ENCODE data around the gene LIG3. TPM values are rescaled to one million over a fixed set of nuclear protein-coding genes. Genes with fewer than 3 reads are reported as not detected.
A peak's percentile ranks its signal among the peaks of the same experiment; 100 is the strongest.

The LIG3 gene
- total RNA-seq, 4 donors from 2014 or later, result 25.0 to 36.3 (median 29.9) TPM

- Histone ChIP-seq H3K4me3 (no peak overlapping the region), H3K9me3 (no peaks in the 10 kb centered on the region), H3K27ac (peak overlapping the region in 3 of 4 donors; percentile 29 to 51 (median 41)), H3K36me3 (no peaks in the 10 kb centered on the region), H3K27me3 (no peaks in the 10 kb centered on the region), H3K4me1 (peaks cover 0 to 28% (median 0%) of the 10 kb centered on the region in 3 donors)
- TF ChIP-seq CTCF (IDR thresholded peaks at IDR 0.05) (no peak), EP300 (IDR thresholded peaks at IDR 0.05) (no peak), POLR2AphosphoS5 (IDR thresholded peaks at IDR 0.05) (no peak), POLR2A (IDR thresholded peaks at IDR 0.05) (no peak)
- no peak for ATAC-seq
- 38 to 60% methylated on average over 2 of the region's 2 CpGs for WGBS, 2 donors (ENCODE audit: low coverage in 1 of 2)
Observed at GRCh38 chr17:35051183-35051578, 70.9 kb downstream of the LIG3 start.

GRCh38 chr17:35051579-35052240 lies 71.4 kb downstream of the LIG3 start:
- 32 to 41% methylated on average over 6 of the region's 6 CpGs for WGBS, 2 donors (ENCODE audit: low coverage in 1 of 2)
- TF ChIP-seq POLR2A (IDR thresholded peaks at IDR 0.05) (no peak), CTCF (IDR thresholded peaks at IDR 0.05) (no peak), POLR2AphosphoS5 (IDR thresholded peaks at IDR 0.05) (no peak), EP300 (IDR thresholded peaks at IDR 0.05) (no peak)
- peak overlapping the region in 3 of 4 donors; percentile 29 to 51 (median 41) for H3K27ac ChIP-seq

GRCh38 chr17:35052241-35052610 lies 71.9 kb downstream of the LIG3 start:
- Histone ChIP-seq H3K9me3 (no peaks in the 10 kb centered on the region), H3K27ac (peak overlapping the region in 2 of 4 donors; percentile 29 to 51), H3K36me3 (no peaks in the 10 kb centered on the region), H3K4me1 (peaks cover 0 to 28% (median 0%) of the 10 kb centered on the region in 3 donors), H3K27me3 (no peaks in the 10 kb centered on the region), H3K4me3 (no peak overlapping the region)
- no peak for TF ChIP-seq POLR2AphosphoS5 (IDR thresholded peaks at IDR 0.05)
- no peak for TF ChIP-seq EP300 (IDR thresholded peaks at IDR 0.05)
- no peak for TF ChIP-seq CTCF (IDR thresholded peaks at IDR 0.05)
- no peak for TF ChIP-seq POLR2A (IDR thresholded peaks at IDR 0.05)
- ATAC-seq, result no peak

More at GRCh38 chr17:35051579-35052240, 71.4 kb downstream of the LIG3 start:
- Histone ChIP-seq H3K4me3 (no peak overlapping the region), H3K36me3 (no peaks in the 10 kb centered on the region), H3K9me3 (no peaks in the 10 kb centered on the region), H3K4me1 (peaks cover 0 to 28% (median 0%) of the 10 kb centered on the region in 3 donors), H3K27me3 (no peaks in the 10 kb centered on the region)
- no peak for ATAC-seq

- Histone ChIP-seq H3K4me1 (peaks cover 0 to 28% (median 0%) of the 10 kb centered on the region in 3 donors), H3K9me3 (no peaks in the 10 kb centered on the region), H3K27me3 (no peaks in the 10 kb centered on the region), H3K4me3 (no peak overlapping the region), H3K36me3 (no peaks in the 10 kb centered on the region), H3K27ac (no peak overlapping the region)
- TF ChIP-seq POLR2AphosphoS5 (IDR thresholded peaks at IDR 0.05) (no peak), EP300 (IDR thresholded peaks at IDR 0.05) (no peak), POLR2A (IDR thresholded peaks at IDR 0.05) (no peak), CTCF (IDR thresholded peaks at IDR 0.05) (no peak)
- ATAC-seq, result no peak
Observed at GRCh38 chr17:35052780-35053179, 72.5 kb downstream of the LIG3 start.

- Histone ChIP-seq H3K4me3 (no peak overlapping the region), H3K27ac (no peak overlapping the region), H3K36me3 (no peaks in the 10 kb centered on the region), H3K4me1 (peaks cover 0 to 28% (median 0%) of the 10 kb centered on the region in 3 donors), H3K9me3 (no peaks in the 10 kb centered on the region), H3K27me3 (no peaks in the 10 kb centered on the region)
- no peak for ATAC-seq
- WGBS, 2 donors (ENCODE audit: low coverage in 1 of 2), result 91 to 100% methylated on average over 1 of the region's 1 CpG
- TF ChIP-seq POLR2A (IDR thresholded peaks at IDR 0.05), result no peak
- TF ChIP-seq POLR2AphosphoS5 (IDR thresholded peaks at IDR 0.05), result no peak
- TF ChIP-seq EP300 (IDR thresholded peaks at IDR 0.05), result no peak
- TF ChIP-seq CTCF (IDR thresholded peaks at IDR 0.05), result no peak
Observed at GRCh38 chr17:35053204-35053603, 72.9 kb downstream of the LIG3 start.

All from gastroesophageal sphincter (tissue), 4 donors.